HL-60 (cell line): ENCODE measurements around the gene CKAP5.

ENCODE experiments used
- CTCF ChIP-seq: IDR thresholded peaks from one replicate; pipeline ENCODE4 v1.5.1; 2011; ENCODE audit warnings: low read length, control low read depth, inconsistent platforms; ENCODE audit not compliant: insufficient read depth
- GABPA ChIP-seq: IDR thresholded peaks from 2 replicates; pipeline ENCODE4 v1.6.1; 2012; ENCODE audit warnings: low read depth
- POLR2AphosphoS5 ChIP-seq: IDR thresholded peaks from 2 replicates; pipeline ENCODE4 v1.6.1; 2012; ENCODE audit warnings: low read depth
- REST ChIP-seq: IDR thresholded peaks from 2 replicates; pipeline ENCODE4 v1.6.1; 2012; ENCODE audit warnings: low read depth; ENCODE audit not compliant: insufficient replicate concordance
- SPI1 ChIP-seq: IDR thresholded peaks from 2 replicates; pipeline ENCODE4 v1.6.1; 2012; ENCODE audit warnings: low read depth, mild to moderate bottlenecking, borderline replicate concordance

DNA sequence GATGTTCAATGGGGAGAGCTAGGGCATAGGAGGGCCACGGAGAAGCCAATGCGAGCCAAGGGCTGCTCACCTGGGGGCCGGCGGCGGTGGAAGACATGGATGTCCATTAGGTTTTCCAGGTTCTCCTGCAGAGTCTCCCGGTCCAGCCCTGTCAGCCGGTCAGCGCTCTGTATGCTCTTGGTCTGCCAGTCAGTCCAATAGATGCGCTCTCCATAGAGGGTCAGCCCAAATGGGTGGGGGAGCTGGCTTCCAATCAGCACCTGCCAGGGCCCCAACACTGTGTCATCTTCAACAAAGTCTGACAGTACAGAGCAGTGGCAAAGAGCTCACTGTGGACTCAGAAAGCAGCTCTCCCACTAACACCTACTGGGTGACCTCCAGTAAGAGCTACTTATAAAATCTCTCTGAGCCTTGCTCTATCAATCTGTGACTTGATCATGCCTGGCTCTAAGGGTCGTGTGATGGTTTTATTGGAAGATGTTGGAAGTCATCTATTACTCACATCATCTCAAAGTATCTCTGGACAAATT lies 33.0 kb upstream of the CKAP5 start:
- TF ChIP-seq CTCF (no peak), POLR2AphosphoS5 (no peak), GABPA (no peak), SPI1 (no peak), REST (no peak)
